Measurements from ENCODE around the gene TMEM109.

DNA sequence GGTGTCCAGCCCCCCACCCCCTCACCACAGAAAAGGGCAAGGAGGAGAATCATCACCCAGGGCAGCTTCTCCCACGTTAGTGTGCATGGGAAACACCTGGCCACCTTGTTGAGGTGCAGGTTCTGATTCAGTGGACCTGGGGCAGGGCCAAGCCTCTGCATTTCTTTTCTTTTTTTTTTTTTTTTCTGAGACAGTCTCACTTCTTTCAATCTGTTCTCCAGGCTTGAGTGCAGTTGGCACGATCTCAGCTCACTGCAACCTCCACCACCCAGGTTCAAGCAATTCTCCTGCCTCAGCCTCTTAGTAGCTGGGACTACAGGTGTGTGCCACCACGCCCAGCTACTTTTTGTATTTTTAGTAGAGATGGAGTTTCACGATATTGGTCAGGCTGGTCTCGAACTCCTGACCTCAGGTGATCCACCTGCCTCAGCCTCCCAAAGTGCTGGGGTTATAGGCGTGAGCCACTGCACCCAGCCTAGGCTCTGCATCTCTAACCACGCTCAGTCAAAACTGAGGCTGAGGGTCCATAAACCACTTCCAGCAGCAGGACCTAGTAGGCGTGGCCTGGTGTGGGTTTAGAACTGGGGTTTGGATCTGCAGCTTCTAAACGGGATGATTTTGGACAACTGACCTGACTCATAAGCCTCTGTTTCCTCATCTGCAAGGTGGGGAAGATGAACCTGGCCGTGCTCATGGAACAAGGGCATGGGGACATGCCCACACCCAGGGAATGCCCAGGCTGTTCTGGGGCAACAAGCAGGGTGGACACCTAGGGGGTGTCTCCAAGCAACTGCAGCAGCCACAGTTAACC, 45.9 kb upstream of the TMEM109 start:
- TF ChIP-seq, protein P1, sequence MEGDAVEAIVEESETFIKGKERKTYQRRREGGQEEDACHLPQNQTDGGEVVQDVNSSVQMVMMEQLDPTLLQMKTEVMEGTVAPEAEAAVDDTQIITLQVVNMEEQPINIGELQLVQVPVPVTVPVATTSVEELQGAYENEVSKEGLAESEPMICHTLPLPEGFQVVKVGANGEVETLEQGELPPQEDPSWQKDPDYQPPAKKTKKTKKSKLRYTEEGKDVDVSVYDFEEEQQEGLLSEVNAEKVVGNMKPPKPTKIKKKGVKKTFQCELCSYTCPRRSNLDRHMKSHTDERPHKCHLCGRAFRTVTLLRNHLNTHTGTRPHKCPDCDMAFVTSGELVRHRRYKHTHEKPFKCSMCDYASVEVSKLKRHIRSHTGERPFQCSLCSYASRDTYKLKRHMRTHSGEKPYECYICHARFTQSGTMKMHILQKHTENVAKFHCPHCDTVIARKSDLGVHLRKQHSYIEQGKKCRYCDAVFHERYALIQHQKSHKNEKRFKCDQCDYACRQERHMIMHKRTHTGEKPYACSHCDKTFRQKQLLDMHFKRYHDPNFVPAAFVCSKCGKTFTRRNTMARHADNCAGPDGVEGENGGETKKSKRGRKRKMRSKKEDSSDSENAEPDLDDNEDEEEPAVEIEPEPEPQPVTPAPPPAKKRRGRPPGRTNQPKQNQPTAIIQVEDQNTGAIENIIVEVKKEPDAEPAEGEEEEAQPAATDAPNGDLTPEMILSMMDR (IDR thresholded peaks at IDR 0.05; ENCODE audit: low read depth, low read length): no peak
- TF ChIP-seq EZH2phosphoT487 (IDR thresholded peaks at IDR 0.05; ENCODE audit: low read depth): no peak

All from OCI-LY3 (cell line).